Progenitor cell of endocrine pancreas (in vitro differentiated cells): ENCODE data around the gene OXCT1. TPM values are rescaled to one million over a fixed set of nuclear protein-coding genes. Genes with fewer than 3 reads are reported as not detected.

Experiments used
- DNase-seq: peaks from one replicate; pipeline ENCODE4 v3.0.0; 2021; ENCODE audit warnings: low spot score; ENCODE audit not compliant: unreplicated experiment
- H3K27ac Mint-ChIP-seq: 2 replicates; pipeline ENCODE4 v1.8.0; 2021; ENCODE audit warnings: mild to moderate bottlenecking, moderate library complexity, mixed read lengths
- H3K27me3 Mint-ChIP-seq: 2 replicates; pipeline ENCODE4 v1.8.0; 2021; ENCODE audit warnings: mixed read lengths
- H3K36me3 Mint-ChIP-seq: 2 replicates; pipeline ENCODE4 v1.8.0; 2022; ENCODE audit warnings: mixed read lengths; ENCODE audit not compliant: insufficient read depth
- H3K4me1 Mint-ChIP-seq: 2 replicates; pipeline ENCODE4 v1.8.0; 2021; ENCODE audit warnings: low read depth, mixed read lengths
- H3K4me3 Mint-ChIP-seq: 2 replicates; pipeline ENCODE4 v1.8.0; 2021; ENCODE audit warnings: low read depth, mild to moderate bottlenecking, moderate library complexity, mixed read lengths
- H3K9me3 Mint-ChIP-seq: 2 replicates; pipeline ENCODE4 v1.8.0; 2021; ENCODE audit warnings: low read depth, mixed read lengths
- total RNA-seq: library from RNA; stranded (reverse); gene quantifications from 2 replicates; pipeline ENCODE4 v1.2.1, GENCODE V29; 2021
- TF ChIP-seq, protein P1 (sequence below): fragments of 200-600 bp; sonication (generic); IDR thresholded peaks from one replicate; pipeline ENCODE4 v1.5.0; 2021; ENCODE audit warnings: antibody characterized with exemption, mild to moderate bottlenecking; ENCODE audit not compliant: unreplicated experiment

Gene OXCT1
- total RNA-seq, 1 donor from 2014 or later: 19.9 TPM

DNA sequence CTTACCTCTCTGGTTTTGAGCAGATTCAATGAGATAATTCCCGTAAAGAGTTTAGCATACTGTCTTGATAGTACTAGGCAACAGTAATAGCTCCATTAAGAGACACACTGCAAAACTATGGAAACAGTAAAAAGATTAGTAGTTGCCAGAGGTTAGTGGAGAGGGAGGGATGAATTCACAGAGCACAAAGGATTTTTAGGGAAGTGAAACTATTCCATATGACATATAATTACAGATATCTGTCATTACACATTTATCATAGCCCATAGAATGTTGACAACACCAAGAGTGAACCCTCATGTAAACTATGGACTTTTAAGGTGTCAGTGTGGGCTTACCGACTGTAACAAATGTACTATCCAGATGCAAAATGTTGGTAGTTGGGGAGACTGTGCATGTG lies 183.5 kb downstream of the OXCT1 start:
- Mint-ChIP-seq H3K27ac (no peak overlapping the region), H3K9me3 (peaks cover 5% of the 10 kb centered on the region), H3K4me3 (no peak overlapping the region), H3K4me1 (no peaks in the 10 kb centered on the region), H3K36me3 (peaks cover 1% of the 10 kb centered on the region), H3K27me3 (no peaks in the 10 kb centered on the region)
- DNase-seq: no peak
- TF ChIP-seq, protein P1, sequence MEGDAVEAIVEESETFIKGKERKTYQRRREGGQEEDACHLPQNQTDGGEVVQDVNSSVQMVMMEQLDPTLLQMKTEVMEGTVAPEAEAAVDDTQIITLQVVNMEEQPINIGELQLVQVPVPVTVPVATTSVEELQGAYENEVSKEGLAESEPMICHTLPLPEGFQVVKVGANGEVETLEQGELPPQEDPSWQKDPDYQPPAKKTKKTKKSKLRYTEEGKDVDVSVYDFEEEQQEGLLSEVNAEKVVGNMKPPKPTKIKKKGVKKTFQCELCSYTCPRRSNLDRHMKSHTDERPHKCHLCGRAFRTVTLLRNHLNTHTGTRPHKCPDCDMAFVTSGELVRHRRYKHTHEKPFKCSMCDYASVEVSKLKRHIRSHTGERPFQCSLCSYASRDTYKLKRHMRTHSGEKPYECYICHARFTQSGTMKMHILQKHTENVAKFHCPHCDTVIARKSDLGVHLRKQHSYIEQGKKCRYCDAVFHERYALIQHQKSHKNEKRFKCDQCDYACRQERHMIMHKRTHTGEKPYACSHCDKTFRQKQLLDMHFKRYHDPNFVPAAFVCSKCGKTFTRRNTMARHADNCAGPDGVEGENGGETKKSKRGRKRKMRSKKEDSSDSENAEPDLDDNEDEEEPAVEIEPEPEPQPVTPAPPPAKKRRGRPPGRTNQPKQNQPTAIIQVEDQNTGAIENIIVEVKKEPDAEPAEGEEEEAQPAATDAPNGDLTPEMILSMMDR: no peak

DNA sequence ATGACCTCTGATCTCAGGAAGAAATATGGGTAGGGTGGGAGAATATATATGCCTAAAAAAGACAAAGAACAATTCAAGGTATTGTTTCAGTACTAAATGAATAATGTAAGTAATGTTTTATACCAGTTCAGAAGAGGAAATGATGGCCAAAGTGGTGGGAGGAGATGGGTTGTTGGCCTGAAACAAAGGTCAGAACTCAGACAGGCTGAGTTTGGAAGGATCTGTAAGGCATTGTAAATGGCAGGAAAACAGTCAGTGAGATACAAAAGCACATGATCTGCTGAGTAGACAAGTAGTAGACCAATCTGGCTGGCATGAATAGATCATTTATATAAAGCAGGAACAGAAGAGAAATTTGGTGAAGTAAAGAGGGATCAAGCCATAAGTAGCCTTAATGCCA lies 184.0 kb downstream of the OXCT1 start:
- Mint-ChIP-seq H3K4me3 (no peak overlapping the region), H3K9me3 (no peaks in the 10 kb centered on the region), H3K36me3 (peaks cover 1% of the 10 kb centered on the region), H3K27me3 (no peaks in the 10 kb centered on the region), H3K4me1 (no peaks in the 10 kb centered on the region), H3K27ac (no peak overlapping the region)
- no peak for DNase-seq
- TF ChIP-seq, protein P1: no peak

DNA sequence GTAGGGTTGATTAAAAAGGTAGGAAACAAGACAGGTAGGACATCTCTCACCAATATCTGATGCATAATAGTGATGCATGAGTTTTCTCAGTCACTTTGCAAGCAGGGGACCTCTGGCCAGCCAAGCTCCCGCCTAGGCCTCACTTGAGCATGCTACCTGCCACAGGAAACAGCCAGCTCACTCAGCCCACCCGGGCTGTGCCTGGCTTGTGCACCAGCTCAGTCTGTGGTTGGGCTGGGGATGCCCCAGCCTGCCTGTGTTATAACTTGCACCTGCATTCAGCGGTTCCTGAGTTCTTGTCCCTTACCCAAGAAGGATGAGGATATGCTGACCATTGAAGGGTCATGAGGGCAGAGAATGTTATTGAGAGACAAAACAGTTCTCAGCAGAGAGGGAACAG lies 187.0 kb downstream of the OXCT1 start:
- Mint-ChIP-seq H3K4me3 (no peak overlapping the region), H3K9me3 (peaks cover 5% of the 10 kb centered on the region), H3K36me3 (no peaks in the 10 kb centered on the region), H3K27ac (no peak overlapping the region), H3K27me3 (no peaks in the 10 kb centered on the region), H3K4me1 (no peaks in the 10 kb centered on the region)
- TF ChIP-seq, protein P1: no peak
- DNase-seq: no peak

DNA sequence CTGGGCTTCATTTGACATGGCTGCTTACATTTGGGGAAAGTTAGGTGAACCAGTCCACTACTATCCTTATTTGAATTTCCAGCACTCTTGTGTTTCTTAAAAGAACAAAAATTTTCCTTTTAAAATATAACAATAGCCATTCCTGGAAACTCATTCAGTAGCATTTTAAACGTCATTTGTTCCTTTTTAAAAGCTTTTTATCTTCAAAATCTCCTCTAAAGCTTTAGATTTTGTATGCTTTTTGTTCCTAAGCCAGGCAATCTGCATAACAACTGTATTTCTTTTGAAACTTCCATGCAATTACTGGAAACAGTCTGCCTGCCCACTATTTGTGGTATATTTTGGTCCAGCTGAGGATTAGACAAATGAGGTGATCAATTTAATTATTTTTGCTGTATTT lies 187.6 kb downstream of the OXCT1 start:
- H3K36me3 Mint-ChIP-seq: no peaks in the 10 kb centered on the region
- H3K27me3 Mint-ChIP-seq: no peaks in the 10 kb centered on the region
- TF ChIP-seq, protein P1: no peak

DNA sequence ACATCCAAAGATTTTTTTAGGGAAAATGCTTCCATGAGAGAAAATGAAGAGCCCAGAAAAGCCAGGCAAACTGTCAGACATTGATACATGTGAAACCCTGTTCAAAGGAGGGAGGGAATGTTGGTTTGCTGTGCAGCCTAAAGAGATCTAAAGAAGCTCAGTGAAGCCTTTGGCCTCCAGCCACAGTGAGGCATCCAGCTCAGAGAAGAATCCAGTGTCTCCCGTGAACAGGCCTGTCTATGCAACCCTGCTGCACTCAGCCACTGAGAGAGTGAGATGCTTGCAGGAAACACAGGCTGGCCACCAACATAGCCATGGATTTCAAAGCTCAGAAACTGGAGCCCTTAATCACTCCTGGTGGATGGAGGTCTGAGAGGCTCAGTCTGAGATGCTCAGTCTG lies 188.4 kb downstream of the OXCT1 start:
- no peaks in the 10 kb centered on the region for H3K4me1 Mint-ChIP-seq
- H3K27me3 Mint-ChIP-seq: no peaks in the 10 kb centered on the region
- no peak overlapping the region for H3K27ac Mint-ChIP-seq

More for the DNA sequence above, 187.6 kb downstream of the OXCT1 start:
- no peaks in the 10 kb centered on the region for H3K4me1 Mint-ChIP-seq
- H3K27ac Mint-ChIP-seq: no peak overlapping the region
- no peak overlapping the region for H3K4me3 Mint-ChIP-seq
- no peak for DNase-seq
- H3K9me3 Mint-ChIP-seq: peaks cover 5% of the 10 kb centered on the region

More for the DNA sequence above, 188.4 kb downstream of the OXCT1 start:
- Mint-ChIP-seq H3K9me3 (peaks cover 5% of the 10 kb centered on the region), H3K36me3 (no peaks in the 10 kb centered on the region), H3K4me3 (no peak overlapping the region)
- no peak for DNase-seq
- TF ChIP-seq, protein P1: no peak

Other genes with a start within 250 kb of the OXCT1 start
- gene RIMOC1, start 33.9 kb upstream of the OXCT1 start, total RNA-seq: 48.3 and 48.4 TPM in 2 replicates
- gene FBXO4, start 54.9 kb upstream of the OXCT1 start, total RNA-seq: 5.1 and 6.9 TPM in 2 replicates